SU-DHL-6 (cell line): ENCODE data around the gene OXT.

Source experiments
- H2AFZ ChIP-seq: fragments of 200-600 bp; sonication (generic); 2 replicates; pipeline ENCODE4 v1.6.1; 2014; ENCODE audit warnings: low read depth, mild to moderate bottlenecking, moderate library complexity, mixed read lengths, antibody characterized with exemption, low read length; ENCODE audit not compliant: severe bottlenecking
- H3F3A ChIP-seq: fragments of 200-600 bp; shearing (Covaris generic); 2 replicates; pipeline ENCODE4 v1.6.0; 2016; ENCODE audit warnings: antibody characterized with exemption, mild to moderate bottlenecking; ENCODE audit not compliant: insufficient read depth
- H3K27ac ChIP-seq: fragments of 200-600 bp; sonication (generic); 2 replicates; pipeline ENCODE4 v1.5.1; 2016; ENCODE audit warnings: low read depth, mild to moderate bottlenecking, low read length, moderate library complexity, mixed read lengths
- H3K27me3 ChIP-seq: fragments of 200-600 bp; sonication (generic), shearing (Covaris generic); 2 replicates; pipeline ENCODE4 v1.6.0; 2014; ENCODE audit warnings: mild to moderate bottlenecking, low read length
- H3K36me3 ChIP-seq: fragments of 200-600 bp; sonication (generic); 2 replicates; pipeline ENCODE4 v1.6.1; 2014; ENCODE audit warnings: mild to moderate bottlenecking, low read length, mixed read lengths
- H3K4me2 ChIP-seq: fragments of 300-600, 200-600 bp; shearing (Covaris generic), sonication (generic); 2 replicates; pipeline ENCODE4 v1.6.0; 2014; ENCODE audit warnings: low read length, low read depth, mild to moderate bottlenecking; ENCODE audit not compliant: poor library complexity, severe bottlenecking
- H3K4me3 ChIP-seq: fragments of 200-600 bp; sonication (generic); 2 replicates; pipeline ENCODE4 v1.5.1; 2014; ENCODE audit warnings: antibody characterized with exemption, low read length, mild to moderate bottlenecking, mixed read lengths; ENCODE audit not compliant: insufficient read depth, poor library complexity, severe bottlenecking
- H3K79me2 ChIP-seq: fragments of 200-600 bp; sonication (generic); 2 replicates; pipeline ENCODE4 v1.6.1; 2014; ENCODE audit warnings: mild to moderate bottlenecking, low read length, moderate library complexity; ENCODE audit not compliant: insufficient read depth
- H3K9ac ChIP-seq: fragments of 200-600 bp; sonication (generic); 2 replicates; pipeline ENCODE4 v1.7.0; 2014; ENCODE audit warnings: mild to moderate bottlenecking, low read length
- H3K9me2 ChIP-seq: fragments of 200-600 bp; sonication (generic); replicated peaks from 2 replicates; pipeline ENCODE4 v1.6.1; 2014; ENCODE audit warnings: low read length; ENCODE audit not compliant: insufficient read depth
- H3K9me3 ChIP-seq: fragments of 200-600 bp; sonication (generic); 2 replicates; pipeline ENCODE4 v1.6.1; 2014; ENCODE audit warnings: low read length, mixed read lengths; ENCODE audit not compliant: insufficient read depth
- H4K20me1 ChIP-seq: fragments of 200-600 bp; sonication (generic); 2 replicates; pipeline ENCODE4 v1.6.1; 2014; ENCODE audit warnings: low read depth, mild to moderate bottlenecking, antibody characterized with exemption, low read length, moderate library complexity, mixed read lengths
- EZH2phosphoT487 ChIP-seq: fragments of 200-600 bp; sonication (generic), shearing (Covaris generic); conservative IDR thresholded peaks from 2 replicates; pipeline ENCODE4 v1.6.1; 2018; ENCODE audit warnings: mild to moderate bottlenecking, antibody characterized with exemption, low read length, moderate library complexity, mixed read lengths
- TF ChIP-seq, protein P1 (sequence below): fragments of 200-600 bp; sonication (generic); IDR thresholded peaks from one replicate; pipeline ENCODE4 v1.5.1; 2017; ENCODE audit warnings: antibody characterized with exemption, mild to moderate bottlenecking, low read length, moderate library complexity; ENCODE audit not compliant: insufficient read depth, poor library complexity, severe bottlenecking

Gene OXT

DNA sequence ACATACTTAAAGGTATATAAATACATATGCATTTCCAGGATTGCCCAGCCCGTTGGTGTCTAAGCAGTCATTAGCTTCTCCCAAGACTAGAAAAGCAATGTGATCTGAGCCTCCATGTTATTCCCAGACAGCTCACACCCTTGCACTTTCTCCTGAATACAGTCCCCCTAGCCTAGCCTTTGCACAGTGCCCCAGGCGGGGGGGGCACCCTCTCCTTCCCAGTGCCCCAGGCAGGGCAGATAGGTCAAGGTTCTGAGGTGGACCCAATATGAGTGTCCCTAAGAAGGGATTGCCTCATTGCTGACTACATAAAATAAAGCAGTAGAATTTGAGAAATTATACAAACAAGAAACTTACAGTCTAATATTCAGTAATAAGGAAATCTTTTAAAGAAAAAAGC is 43.4 kb upstream of the OXT start:
- no peak for TF ChIP-seq EZH2phosphoT487
- TF ChIP-seq, protein P1, sequence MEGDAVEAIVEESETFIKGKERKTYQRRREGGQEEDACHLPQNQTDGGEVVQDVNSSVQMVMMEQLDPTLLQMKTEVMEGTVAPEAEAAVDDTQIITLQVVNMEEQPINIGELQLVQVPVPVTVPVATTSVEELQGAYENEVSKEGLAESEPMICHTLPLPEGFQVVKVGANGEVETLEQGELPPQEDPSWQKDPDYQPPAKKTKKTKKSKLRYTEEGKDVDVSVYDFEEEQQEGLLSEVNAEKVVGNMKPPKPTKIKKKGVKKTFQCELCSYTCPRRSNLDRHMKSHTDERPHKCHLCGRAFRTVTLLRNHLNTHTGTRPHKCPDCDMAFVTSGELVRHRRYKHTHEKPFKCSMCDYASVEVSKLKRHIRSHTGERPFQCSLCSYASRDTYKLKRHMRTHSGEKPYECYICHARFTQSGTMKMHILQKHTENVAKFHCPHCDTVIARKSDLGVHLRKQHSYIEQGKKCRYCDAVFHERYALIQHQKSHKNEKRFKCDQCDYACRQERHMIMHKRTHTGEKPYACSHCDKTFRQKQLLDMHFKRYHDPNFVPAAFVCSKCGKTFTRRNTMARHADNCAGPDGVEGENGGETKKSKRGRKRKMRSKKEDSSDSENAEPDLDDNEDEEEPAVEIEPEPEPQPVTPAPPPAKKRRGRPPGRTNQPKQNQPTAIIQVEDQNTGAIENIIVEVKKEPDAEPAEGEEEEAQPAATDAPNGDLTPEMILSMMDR, result no peak
- 0 out of 2 replicates have a peak, but pooled peaks cover 2% of the 10 kb centered on the region for H3K36me3 ChIP-seq

DNA sequence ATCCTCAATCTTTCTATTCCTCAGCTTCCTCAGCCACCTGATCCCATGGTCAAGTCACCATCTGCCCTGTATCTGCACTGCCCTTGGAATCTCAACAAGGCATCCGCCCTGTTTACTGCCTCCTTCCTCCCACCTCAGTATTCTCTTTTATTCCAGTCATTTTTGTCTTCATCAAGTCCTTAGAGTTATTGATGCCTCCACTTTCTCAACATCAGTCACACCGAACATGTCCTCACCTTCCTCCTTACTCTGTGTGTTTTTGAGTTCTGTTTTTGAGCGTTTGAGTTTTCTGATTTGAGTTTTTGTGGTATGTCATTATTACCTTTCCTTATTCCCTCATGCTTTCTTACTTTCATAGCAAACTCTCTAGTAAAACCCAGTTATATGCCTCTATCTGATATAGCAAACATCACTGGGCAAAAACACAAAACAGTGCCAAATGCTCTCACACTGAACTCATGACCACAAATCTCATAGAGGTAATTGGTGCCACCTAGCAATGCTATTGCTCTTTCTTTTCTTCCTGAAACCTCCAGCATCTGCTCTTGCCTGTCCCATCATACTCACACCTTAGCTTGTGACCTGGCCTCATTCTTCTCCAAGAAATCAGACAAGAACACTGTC is 39.8 kb upstream of the OXT start:
- Histone ChIP-seq H3K27ac (no peak overlapping the region), H3K9me2 (no peaks in the 10 kb centered on the region), H3F3A (no peaks in the 10 kb centered on the region), H2AFZ (no peak overlapping the region), H3K4me3 (no peak overlapping the region), H3K36me3 (no peaks in the 10 kb centered on the region), H3K27me3 (no peaks in the 10 kb centered on the region), H4K20me1 (no peaks in the 10 kb centered on the region), H3K9me3 (no peaks in the 10 kb centered on the region), H3K79me2 (no peaks in the 10 kb centered on the region), H3K4me2 (no peak overlapping the region), H3K9ac (no peak overlapping the region)
- no peak for TF ChIP-seq EZH2phosphoT487
- TF ChIP-seq, protein P1, result no peak

More for the DNA sequence above, 43.4 kb upstream of the OXT start:
- Histone ChIP-seq H3K4me2 (no peak overlapping the region), H3K27me3 (no peaks in the 10 kb centered on the region), H4K20me1 (no peaks in the 10 kb centered on the region), H3K9me3 (no peaks in the 10 kb centered on the region), H3K9ac (no peak overlapping the region), H3K9me2 (no peaks in the 10 kb centered on the region), H3K4me3 (no peak overlapping the region), H2AFZ (no peak overlapping the region), H3K79me2 (no peaks in the 10 kb centered on the region), H3F3A (no peaks in the 10 kb centered on the region), H3K27ac (no peak overlapping the region)

DNA sequence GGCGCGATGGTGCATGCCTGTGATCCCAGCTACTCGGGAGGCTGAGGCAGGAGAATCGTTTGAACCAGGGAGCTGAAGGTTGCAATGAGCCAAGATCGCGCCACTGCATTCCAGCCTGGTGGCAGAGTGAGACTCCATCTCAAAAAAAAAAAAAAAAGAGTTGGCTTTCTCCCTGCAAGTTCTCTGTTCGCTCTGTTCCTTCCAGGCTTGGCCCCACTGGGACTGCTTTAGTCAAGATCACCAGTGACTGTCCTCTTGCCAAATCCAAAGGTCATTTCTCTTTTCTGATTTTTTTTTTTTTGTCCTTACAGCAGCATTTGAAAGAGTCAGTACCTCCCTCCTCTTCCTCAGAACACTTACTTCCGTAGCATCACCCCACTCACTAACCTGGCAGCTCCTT is 38.8 kb upstream of the OXT start:
- no peaks in the 10 kb centered on the region for H3K9me2 ChIP-seq

DNA sequence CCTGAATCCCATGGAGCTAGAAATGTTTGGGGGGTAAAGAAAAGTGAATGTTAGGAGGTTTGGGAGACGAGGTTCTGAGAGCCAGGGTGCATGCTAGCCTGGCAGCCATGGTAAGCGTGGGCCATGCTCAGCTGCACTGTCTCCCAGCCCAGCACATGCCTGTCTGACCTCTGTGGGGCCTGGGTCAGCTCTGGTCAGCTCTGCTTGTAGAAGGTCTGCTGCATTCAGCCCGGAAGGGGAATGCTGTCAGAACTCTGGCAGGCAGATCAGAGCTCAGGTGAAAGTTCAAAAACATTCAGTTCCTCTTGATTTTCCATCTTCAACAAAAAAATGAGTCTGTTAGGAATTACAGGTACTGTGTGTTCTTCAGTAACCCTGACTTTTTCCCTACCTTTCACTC is 33.8 kb upstream of the OXT start:
- no peaks in the 10 kb centered on the region for H3K9me2 ChIP-seq
- H4K20me1 ChIP-seq, result no peaks in the 10 kb centered on the region
- no peaks in the 10 kb centered on the region for H3K27me3 ChIP-seq
- H3K9me3 ChIP-seq, result no peaks in the 10 kb centered on the region
- H2AFZ ChIP-seq, result no peak overlapping the region
- H3K79me2 ChIP-seq, result no peaks in the 10 kb centered on the region
- H3K36me3 ChIP-seq, result 0 out of 2 replicates have a peak, but pooled peaks cover 2% of the 10 kb centered on the region
- H3K4me2 ChIP-seq, result no peak overlapping the region
- no peak overlapping the region for H3K4me3 ChIP-seq
- no peaks in the 10 kb centered on the region for H3F3A ChIP-seq
- no peak for TF ChIP-seq EZH2phosphoT487
- TF ChIP-seq, protein P1, result no peak
- no peak overlapping the region for H3K9ac ChIP-seq
- no peak overlapping the region for H3K27ac ChIP-seq

More for the DNA sequence above, 38.8 kb upstream of the OXT start:
- Histone ChIP-seq H3K9ac (no peak overlapping the region), H2AFZ (no peak overlapping the region), H3K36me3 (no peaks in the 10 kb centered on the region), H3K27me3 (no peaks in the 10 kb centered on the region), H3K4me2 (no peak overlapping the region), H4K20me1 (no peaks in the 10 kb centered on the region), H3K27ac (no peak overlapping the region), H3K79me2 (no peaks in the 10 kb centered on the region), H3K9me3 (no peaks in the 10 kb centered on the region), H3F3A (no peaks in the 10 kb centered on the region), H3K4me3 (no peak overlapping the region)
- no peak for TF ChIP-seq EZH2phosphoT487
